OCI-LY1 (cell line): Measurements from ENCODE around the gene TMEM121.

ENCODE experiments used
- H2AFZ ChIP-seq: fragments of 200-600 bp; sonication (generic), shearing (Covaris generic); 2 replicates; pipeline ENCODE4 v1.6.0; 2014; ENCODE audit warnings: antibody characterized with exemption, mild to moderate bottlenecking, low read length
- H3F3A ChIP-seq: fragments of 200-600 bp; sonication (generic), shearing (Covaris generic); 2 replicates; pipeline ENCODE4 v1.6.0; 2014; ENCODE audit warnings: mild to moderate bottlenecking, antibody characterized with exemption, low read length, moderate library complexity; ENCODE audit not compliant: insufficient read depth
- H3K27ac ChIP-seq: fragments of 200-600 bp; sonication (generic); 2 replicates; pipeline ENCODE4 v1.5.1; 2014; ENCODE audit warnings: low read length, mixed run types, mild to moderate bottlenecking, low read depth; ENCODE audit not compliant: poor library complexity, severe bottlenecking
- H3K27me3 ChIP-seq: fragments of 200-600 bp; sonication (generic); 2 replicates; pipeline ENCODE4 v1.6.0; 2014; ENCODE audit warnings: antibody characterized with exemption, mild to moderate bottlenecking, low read length, moderate library complexity; ENCODE audit not compliant: insufficient read depth
- H3K36me3 ChIP-seq: fragments of 200-600 bp; sonication (generic); 2 replicates; pipeline ENCODE4 v1.6.1; 2014; ENCODE audit warnings: mild to moderate bottlenecking, antibody characterized with exemption, low read length, moderate library complexity, mixed read lengths; ENCODE audit not compliant: insufficient read depth
- H3K4me1 ChIP-seq: fragments of 200-600 bp; sonication (generic); 2 replicates; pipeline ENCODE4 v1.5.1; 2014; ENCODE audit warnings: mild to moderate bottlenecking, low read length, moderate library complexity; ENCODE audit not compliant: insufficient read depth, severe bottlenecking
- H3K4me2 ChIP-seq: fragments of 200-600 bp; sonication (generic), shearing (Covaris generic); 2 replicates; pipeline ENCODE4 v1.6.1; 2014; ENCODE audit warnings: low read length
- H3K4me3 ChIP-seq: fragments of 200-600 bp; sonication (generic); 2 replicates; pipeline ENCODE4 v1.5.1; 2014; ENCODE audit warnings: low read length, low read depth, mild to moderate bottlenecking, mixed read lengths; ENCODE audit not compliant: poor library complexity, severe bottlenecking
- H3K79me2 ChIP-seq: fragments of 200-600 bp; shearing (Covaris generic); 2 replicates; pipeline ENCODE4 v1.6.1; 2016; ENCODE audit warnings: mixed run types, low read length, mixed read lengths; ENCODE audit not compliant: insufficient read depth
- H3K9ac ChIP-seq: fragments of 200-600 bp; sonication (generic), shearing (Covaris generic); 2 replicates; pipeline ENCODE4 v1.6.1; 2014; ENCODE audit warnings: mild to moderate bottlenecking, low read length, mixed read lengths
- H3K9me2 ChIP-seq: fragments of 200-600 bp; sonication (generic), shearing (Covaris generic); 2 replicates; pipeline ENCODE4 v1.6.1; 2014; ENCODE audit warnings: low read depth, mild to moderate bottlenecking, low read length, mixed read lengths
- H3K9me3 ChIP-seq: fragments of 200-600 bp; shearing (Covaris generic); 2 replicates; pipeline ENCODE4 v1.6.1; 2014; ENCODE audit warnings: low read length, mixed read lengths
- H4K20me1 ChIP-seq: fragments of 200-600 bp; sonication (generic), shearing (Covaris generic); 2 replicates; pipeline ENCODE4 v1.6.0; 2016; ENCODE audit warnings: mild to moderate bottlenecking, low read length; ENCODE audit not compliant: insufficient read depth
- EZH2 ChIP-seq: fragments of 200-600 bp; sonication (generic), shearing (Covaris generic); IDR thresholded peaks from 2 replicates; pipeline ENCODE4 v1.8.0; 2017; ENCODE audit warnings: borderline replicate concordance, mixed run types, mild to moderate bottlenecking, antibody characterized with exemption, low read length, moderate library complexity, mixed read lengths
- TF ChIP-seq, protein P1 (sequence below): fragments of 200-600 bp; sonication (generic), shearing (Covaris generic); IDR thresholded peaks from 2 replicates; pipeline ENCODE4 v1.5.1; 2017; ENCODE audit warnings: mild to moderate bottlenecking, antibody characterized with exemption, low read length, moderate library complexity, mixed read lengths

TMEM121 gene

DNA sequence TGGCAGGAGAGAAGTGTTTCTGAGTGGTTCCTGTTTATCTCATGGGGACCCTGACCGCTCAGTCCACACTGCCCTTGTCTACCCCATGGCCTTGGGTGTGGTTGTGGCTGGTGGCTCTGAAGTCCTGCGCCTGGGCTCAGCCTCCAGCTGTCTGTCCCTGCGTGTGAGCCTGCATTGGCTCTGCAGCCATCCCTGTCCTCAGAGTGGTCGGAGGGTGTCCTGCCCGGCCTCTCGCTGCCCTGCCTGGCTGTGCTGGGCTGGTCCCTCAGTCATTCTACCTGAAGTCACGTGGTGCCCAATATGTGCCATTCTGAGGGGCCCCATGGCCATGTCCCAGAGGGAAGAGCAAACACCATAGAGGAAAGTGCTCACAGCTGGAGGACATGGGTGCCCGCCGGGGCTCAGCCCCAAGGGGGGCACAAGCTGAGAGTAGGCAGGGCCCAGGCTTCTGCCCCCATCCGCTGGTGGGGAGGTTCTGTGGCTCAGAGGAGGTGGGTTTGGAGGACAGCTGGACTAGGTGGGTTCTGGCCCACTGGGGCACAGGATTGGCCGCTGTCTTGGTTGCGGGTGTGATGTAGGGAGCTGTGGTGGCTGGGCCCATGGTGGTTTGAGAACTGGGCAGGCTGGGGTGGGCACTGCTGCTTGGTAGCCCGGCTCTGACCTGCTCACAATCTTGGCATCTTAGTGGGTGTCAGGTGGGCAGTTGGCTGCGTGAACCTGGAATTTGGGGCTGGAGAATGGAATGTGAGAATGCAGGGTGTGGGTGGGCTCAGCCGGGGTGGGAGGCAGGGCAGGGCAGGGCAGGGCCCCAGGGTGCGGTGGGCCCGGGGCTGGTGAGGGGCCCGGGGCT lies 23.7 kb upstream of the TMEM121 start:
- Histone ChIP-seq H3K4me3 (no peak overlapping the region), H2AFZ (no peak overlapping the region), H3K4me2 (no peak overlapping the region), H3K4me1 (no peaks in the 10 kb centered on the region), H3K9me2 (no peaks in the 10 kb centered on the region), H3K27ac (no peak overlapping the region), H3K9ac (no peak overlapping the region), H3K79me2 (no peaks in the 10 kb centered on the region), H3F3A (no peaks in the 10 kb centered on the region), H3K36me3 (peaks cover 10% of the 10 kb centered on the region), H3K27me3 (0 out of 2 replicates have a peak, but pooled peaks cover 5% of the 10 kb centered on the region), H4K20me1 (no peaks in the 10 kb centered on the region), H3K9me3 (no peaks in the 10 kb centered on the region)
- TF ChIP-seq EZH2, result no peak
- TF ChIP-seq, protein P1, sequence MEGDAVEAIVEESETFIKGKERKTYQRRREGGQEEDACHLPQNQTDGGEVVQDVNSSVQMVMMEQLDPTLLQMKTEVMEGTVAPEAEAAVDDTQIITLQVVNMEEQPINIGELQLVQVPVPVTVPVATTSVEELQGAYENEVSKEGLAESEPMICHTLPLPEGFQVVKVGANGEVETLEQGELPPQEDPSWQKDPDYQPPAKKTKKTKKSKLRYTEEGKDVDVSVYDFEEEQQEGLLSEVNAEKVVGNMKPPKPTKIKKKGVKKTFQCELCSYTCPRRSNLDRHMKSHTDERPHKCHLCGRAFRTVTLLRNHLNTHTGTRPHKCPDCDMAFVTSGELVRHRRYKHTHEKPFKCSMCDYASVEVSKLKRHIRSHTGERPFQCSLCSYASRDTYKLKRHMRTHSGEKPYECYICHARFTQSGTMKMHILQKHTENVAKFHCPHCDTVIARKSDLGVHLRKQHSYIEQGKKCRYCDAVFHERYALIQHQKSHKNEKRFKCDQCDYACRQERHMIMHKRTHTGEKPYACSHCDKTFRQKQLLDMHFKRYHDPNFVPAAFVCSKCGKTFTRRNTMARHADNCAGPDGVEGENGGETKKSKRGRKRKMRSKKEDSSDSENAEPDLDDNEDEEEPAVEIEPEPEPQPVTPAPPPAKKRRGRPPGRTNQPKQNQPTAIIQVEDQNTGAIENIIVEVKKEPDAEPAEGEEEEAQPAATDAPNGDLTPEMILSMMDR, result no peak

DNA sequence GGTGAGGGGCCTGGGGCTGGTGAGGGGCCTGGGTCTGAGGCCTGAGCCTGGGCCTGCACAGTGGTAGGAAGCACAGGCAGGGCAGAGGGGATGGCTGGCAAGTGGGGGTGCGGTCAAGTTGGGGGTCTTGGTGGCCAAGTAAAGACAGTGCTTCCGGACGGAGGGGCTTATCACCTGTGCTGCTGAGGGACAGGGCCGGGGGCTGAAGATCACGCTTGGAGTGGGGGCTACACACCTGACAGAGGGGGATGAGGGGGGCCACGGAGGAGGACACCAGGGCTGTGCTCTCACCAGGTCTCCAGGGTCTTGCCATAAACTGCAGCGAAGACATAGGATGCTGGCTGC lies 23.1 kb upstream of the TMEM121 start:
- Histone ChIP-seq H3K4me2 (no peak overlapping the region), H4K20me1 (no peaks in the 10 kb centered on the region), H3K27ac (no peak overlapping the region), H3K9ac (no peak overlapping the region), H3K9me2 (no peaks in the 10 kb centered on the region), H3K79me2 (no peaks in the 10 kb centered on the region), H3K27me3 (0 out of 2 replicates have a peak, but pooled peaks cover 5% of the 10 kb centered on the region), H3F3A (no peaks in the 10 kb centered on the region), H3K4me3 (no peak overlapping the region), H3K4me1 (no peaks in the 10 kb centered on the region), H2AFZ (no peak overlapping the region), H3K36me3 (peaks cover 10% of the 10 kb centered on the region), H3K9me3 (no peaks in the 10 kb centered on the region)
- TF ChIP-seq, protein P1, result no peak
- no peak for TF ChIP-seq EZH2

DNA sequence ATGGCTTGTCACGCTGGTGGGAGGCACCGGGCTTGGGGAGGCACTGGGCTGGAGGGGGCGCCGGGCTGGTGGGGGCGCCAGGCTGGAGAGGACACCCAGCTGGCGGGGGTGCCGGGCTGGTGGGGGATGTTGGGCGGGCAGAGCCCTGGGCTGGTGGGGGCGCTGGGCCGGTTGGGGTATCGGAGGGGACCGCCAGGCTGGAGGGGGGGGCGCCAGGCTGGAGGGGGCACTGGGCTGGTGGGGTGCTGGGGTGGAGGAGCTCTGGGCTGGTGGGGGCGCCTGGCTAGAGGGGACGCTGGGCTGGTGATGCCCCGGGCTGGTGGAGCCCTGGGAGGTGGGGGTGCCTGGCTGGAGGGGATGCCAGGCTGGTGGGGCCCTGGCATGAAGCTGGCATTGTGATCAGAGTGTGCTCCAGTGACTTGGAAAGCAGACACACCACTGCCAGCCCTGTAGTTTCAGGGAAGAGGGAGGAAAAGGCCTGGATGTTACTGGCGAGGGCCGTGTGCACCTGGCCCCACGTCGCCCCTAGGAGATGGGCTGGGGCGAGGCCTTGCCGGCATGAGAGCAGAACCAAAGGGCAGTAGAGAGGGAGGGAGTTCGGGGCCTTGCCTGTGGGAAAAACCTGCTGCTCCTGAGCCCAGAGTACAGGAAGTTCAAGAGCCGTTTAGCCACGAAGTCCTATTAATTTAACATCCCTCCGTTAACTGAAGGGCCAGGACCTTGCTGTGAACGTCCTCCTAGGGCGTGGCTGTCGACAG lies 22.3 kb upstream of the TMEM121 start:
- Histone ChIP-seq H2AFZ (no peak overlapping the region), H3K36me3 (peaks cover 1% of the 10 kb centered on the region), H3F3A (no peaks in the 10 kb centered on the region), H3K9me2 (no peaks in the 10 kb centered on the region), H3K9me3 (no peaks in the 10 kb centered on the region), H3K4me1 (no peaks in the 10 kb centered on the region), H3K4me2 (no peak overlapping the region), H4K20me1 (no peaks in the 10 kb centered on the region), H3K27me3 (0 out of 2 replicates have a peak, but pooled peaks cover 5% of the 10 kb centered on the region), H3K4me3 (no peak overlapping the region), H3K79me2 (no peaks in the 10 kb centered on the region), H3K27ac (no peak overlapping the region), H3K9ac (no peak overlapping the region)
- no peak for TF ChIP-seq EZH2
- TF ChIP-seq, protein P1, result no peak
